ENCODE results near the gene ABCA10.

Gene ABCA10

DNA sequence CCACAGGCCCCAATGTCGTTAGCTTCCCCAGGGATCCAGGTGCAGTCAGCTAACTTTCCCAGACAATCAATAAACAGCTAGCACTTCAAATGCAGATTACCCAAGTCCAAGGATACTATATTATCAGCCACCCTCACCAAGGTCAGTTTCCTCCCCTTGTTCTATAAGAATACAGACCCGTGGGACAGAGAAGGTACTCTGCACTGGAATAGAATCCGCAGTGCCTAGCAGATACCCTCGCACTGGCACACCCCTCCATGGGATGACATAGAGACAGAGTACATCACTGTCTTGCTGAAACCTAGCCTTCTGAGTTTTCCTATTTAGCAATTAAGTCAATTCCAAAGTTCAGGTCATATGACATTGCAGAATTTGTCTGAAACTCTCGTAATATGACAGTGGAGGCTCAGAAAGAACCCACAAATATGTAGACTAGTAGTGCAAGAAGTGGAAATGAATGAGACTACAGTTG, 40.0 kb upstream of the ABCA10 start:
- H3K9me3 ChIP-seq: no peaks in the 10 kb centered on the region
- H3K4me3 ChIP-seq (ENCODE audit: low read depth, low read length): no peak overlapping the region
- no peaks in the 10 kb centered on the region for H3K4me1 ChIP-seq
- no peaks in the 10 kb centered on the region for H3K36me3 ChIP-seq
- no peaks in the 10 kb centered on the region for H3K27me3 ChIP-seq
- no peak for TF ChIP-seq CTCF (IDR thresholded peaks at IDR 0.05; ENCODE audit: low read depth, low read length)
- DNase-seq: no peak

- TF ChIP-seq CTCF (IDR thresholded peaks at IDR 0.05; ENCODE audit: low read depth, low read length): no peak
- Histone ChIP-seq H3K4me3 (ENCODE audit: low read depth, low read length) (no peak overlapping the region), H3K27me3 (no peaks in the 10 kb centered on the region), H3K4me1 (no peaks in the 10 kb centered on the region), H3K36me3 (no peaks in the 10 kb centered on the region), H3K9me3 (no peaks in the 10 kb centered on the region)
- DNase-seq: no peak
Observed at GRCh38 chr17:69267219-69267618, 38.6 kb upstream of the ABCA10 start.

GRCh38 chr17:69265873-69266272, 37.2 kb upstream of the ABCA10 start:
- Histone ChIP-seq H3K9me3 (no peaks in the 10 kb centered on the region), H3K4me1 (no peaks in the 10 kb centered on the region), H3K36me3 (no peaks in the 10 kb centered on the region), H3K4me3 (ENCODE audit: low read depth, low read length) (no peak overlapping the region), H3K27me3 (no peaks in the 10 kb centered on the region)
- no peak for DNase-seq
- TF ChIP-seq CTCF (IDR thresholded peaks at IDR 0.05; ENCODE audit: low read depth, low read length): no peak

- no peaks in the 10 kb centered on the region for H3K9me3 ChIP-seq
- H3K4me3 ChIP-seq (ENCODE audit: low read depth, low read length): no peak overlapping the region
- no peak for DNase-seq
- peaks cover 9% of the 10 kb centered on the region for H3K27me3 ChIP-seq
- H3K36me3 ChIP-seq: no peaks in the 10 kb centered on the region
- TF ChIP-seq CTCF (IDR thresholded peaks at IDR 0.05; ENCODE audit: low read depth, low read length): no peak
- no peaks in the 10 kb centered on the region for H3K4me1 ChIP-seq
Observed at GRCh38 chr17:69254187-69254586, 25.6 kb upstream of the ABCA10 start.

DNA sequence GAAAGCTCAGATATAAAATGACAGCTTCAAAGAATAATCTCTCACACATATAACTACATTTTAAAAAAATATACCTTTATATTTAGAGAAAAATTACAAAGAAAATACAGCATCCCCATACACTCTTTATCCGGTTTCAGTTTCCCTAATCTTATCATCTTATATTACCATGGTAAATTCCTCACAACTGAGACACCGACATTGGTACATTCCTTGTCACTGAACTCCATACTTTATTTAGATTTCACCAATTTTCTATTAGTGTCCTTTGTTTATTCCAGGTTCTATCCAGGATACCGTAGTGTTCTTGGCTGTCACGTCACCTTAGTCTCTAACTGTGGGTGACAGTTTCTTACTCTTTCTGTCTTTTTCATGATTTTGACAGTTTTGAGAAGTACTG, 22.0 kb upstream of the ABCA10 start:
- H3K9me3 ChIP-seq: no peaks in the 10 kb centered on the region
- H3K27me3 ChIP-seq: peaks cover 12% of the 10 kb centered on the region
- H3K4me3 ChIP-seq (ENCODE audit: low read depth, low read length): no peak overlapping the region
- H3K36me3 ChIP-seq: no peaks in the 10 kb centered on the region
- DNase-seq: no peak
- no peaks in the 10 kb centered on the region for H3K4me1 ChIP-seq
- TF ChIP-seq CTCF (IDR thresholded peaks at IDR 0.05; ENCODE audit: low read depth, low read length): no peak

GRCh38 chr17:69246726-69247375, 18.2 kb upstream of the ABCA10 start:
- no peak overlapping the region for H3K4me3 ChIP-seq (ENCODE audit: low read depth, low read length)
- H3K36me3 ChIP-seq: no peaks in the 10 kb centered on the region
- no peak for DNase-seq
- TF ChIP-seq CTCF (IDR thresholded peaks at IDR 0.05; ENCODE audit: low read depth, low read length): peak; percentile 59
- no peaks in the 10 kb centered on the region for H3K9me3 ChIP-seq
- no peaks in the 10 kb centered on the region for H3K4me1 ChIP-seq
- peaks cover 8% of the 10 kb centered on the region for H3K27me3 ChIP-seq

Measured in BE2C (cell line).